Nephron progenitor cell (in vitro differentiated cells): Measurements from ENCODE around the gene ASAP2.

Source experiments
- DNase-seq: peaks from one replicate; pipeline ENCODE4 v3.0.0; 2021
- H3K27ac Mint-ChIP-seq: 2 replicates; pipeline ENCODE4 v1.8.0; 2021; ENCODE audit warnings: mild to moderate bottlenecking, moderate library complexity, mixed read lengths
- H3K27me3 Mint-ChIP-seq: 2 replicates; pipeline ENCODE4 v1.8.0; 2021; ENCODE audit warnings: mild to moderate bottlenecking, low read depth, mixed read lengths; ENCODE audit not compliant: poor library complexity
- H3K36me3 Mint-ChIP-seq: 2 replicates; pipeline ENCODE4 v1.8.0; 2021; ENCODE audit warnings: low read depth, mixed read lengths
- H3K4me1 Mint-ChIP-seq: 2 replicates; pipeline ENCODE4 v1.8.0; 2021; ENCODE audit warnings: mixed read lengths
- H3K4me3 Mint-ChIP-seq: 2 replicates; pipeline ENCODE4 v1.8.0; 2021; ENCODE audit warnings: mild to moderate bottlenecking, moderate library complexity, mixed read lengths
- H3K9me3 Mint-ChIP-seq: 2 replicates; pipeline ENCODE4 v1.8.0; 2021; ENCODE audit warnings: mild to moderate bottlenecking, moderate library complexity, mixed read lengths
- CTCF ChIP-seq: fragments of 200-600 bp; sonication (generic); IDR thresholded peaks from 2 replicates; pipeline ENCODE4 v1.5.0; 2021; ENCODE audit warnings: antibody characterized with exemption

The ASAP2 gene

GRCh38 chr2:9419541-9419940 lies 212.9 kb downstream of the ASAP2 start:
- no peak overlapping the region for H3K4me3 Mint-ChIP-seq

GRCh38 chr2:9420495-9420894 lies 213.9 kb downstream of the ASAP2 start:
- no peak overlapping the region for H3K27ac Mint-ChIP-seq
- H3K27me3 Mint-ChIP-seq: no peaks in the 10 kb centered on the region
- H3K36me3 Mint-ChIP-seq: peaks cover 9% of the 10 kb centered on the region
- H3K4me3 Mint-ChIP-seq: peak overlapping the region; percentile 56
- no peak for TF ChIP-seq CTCF
- H3K9me3 Mint-ChIP-seq: no peaks in the 10 kb centered on the region
- DNase-seq: no peak
- H3K4me1 Mint-ChIP-seq: peaks cover 21% of the 10 kb centered on the region

More at GRCh38 chr2:9419541-9419940, 212.9 kb downstream of the ASAP2 start:
- H3K36me3 Mint-ChIP-seq: peaks cover 9% of the 10 kb centered on the region
- no peaks in the 10 kb centered on the region for H3K9me3 Mint-ChIP-seq
- peaks cover 21% of the 10 kb centered on the region for H3K4me1 Mint-ChIP-seq
- no peak overlapping the region for H3K27ac Mint-ChIP-seq
- DNase-seq: no peak
- TF ChIP-seq CTCF: no peak
- H3K27me3 Mint-ChIP-seq: no peaks in the 10 kb centered on the region

- peak; percentile 34 for DNase-seq
- H3K4me1 Mint-ChIP-seq: peaks cover 21% of the 10 kb centered on the region
- no peak overlapping the region for H3K27ac Mint-ChIP-seq
- H3K9me3 Mint-ChIP-seq: no peaks in the 10 kb centered on the region
- H3K36me3 Mint-ChIP-seq: peaks cover 9% of the 10 kb centered on the region
- no peak for TF ChIP-seq CTCF
- peak overlapping the region; percentile 88 for H3K4me3 Mint-ChIP-seq
- no peaks in the 10 kb centered on the region for H3K27me3 Mint-ChIP-seq
Measured at GRCh38 chr2:9422321-9423099, 215.9 kb downstream of the ASAP2 start.

GRCh38 chr2:9423100-9423921 lies 216.7 kb downstream of the ASAP2 start, which contains the start of the genes CPSF3 and ITGB1BP1:
Gene CPSF3 (plus strand): TSS chr2:9423654. CDS start chr2:9423774, 120 bp downstream.
Gene ITGB1BP1 (minus strand): TSS chr2:9423528. CDS start chr2:9418697, 4,831 bp downstream.
- H3K36me3 Mint-ChIP-seq: peaks cover 3% of the 10 kb centered on the region
- no peaks in the 10 kb centered on the region for H3K9me3 Mint-ChIP-seq
- peak; percentile 99 for DNase-seq
- peak within 1 kb of the TSS; percentile 97 for H3K27ac Mint-ChIP-seq
- no peaks in the 10 kb centered on the region for H3K27me3 Mint-ChIP-seq
- no peak for TF ChIP-seq CTCF
- H3K4me1 Mint-ChIP-seq: peaks cover 22% of the 10 kb centered on the region
- H3K4me3 Mint-ChIP-seq: peak within 1 kb of the TSS; percentile 88

GRCh38 chr2:9423922-9424272 lies 217.3 kb downstream of the ASAP2 start:
- Mint-ChIP-seq H3K27me3 (no peaks in the 10 kb centered on the region), H3K9me3 (no peaks in the 10 kb centered on the region), H3K36me3 (peaks cover 5% of the 10 kb centered on the region), H3K27ac (peak overlapping the region; percentile 97), H3K4me3 (no peak overlapping the region), H3K4me1 (peaks cover 25% of the 10 kb centered on the region)
- no peak for TF ChIP-seq CTCF
- no peak for DNase-seq
